Muscle of arm (tissue), 14 donors: ENCODE results near the gene PSMD12. TPM values are rescaled to one million over a fixed set of nuclear protein-coding genes. Genes with fewer than 3 reads are reported as not detected.
A peak's percentile ranks its signal among the peaks of the same experiment; 100 is the strongest.
"Not testable (repeated sequence)": the region's sequence is repeated elsewhere in the genome, so short reads cannot be mapped to it uniquely, and the experiment has no call there.

Experiments
- DNase-seq: peaks from one replicate; pipeline ENCODE4 v3.0.0-alpha.2; 2013
- long read RNA-seq, 11 donors: transcript quantifications; one replicate each; lab custom pipeline, GENCODE V29; 2026
- polyA plus RNA-seq, 12 donors: library from polyadenylated mRNA; unstranded; fragments of 120-200 nt; gene quantifications; one replicate each; pipeline ENCODE4 v1.2.1, GENCODE V29; 2013; ENCODE audit not compliant: insufficient read length in 12 of 12

PSMD12 gene
- polyA plus RNA-seq, result 10 to 100 TPM in 11 of 12 donors, not detected in 1; 30.1 to 47.5 (median 38.3) TPM
- long read RNA-seq, donor 1, full-length matches to known transcripts, result 12 of 26 reads
- long read RNA-seq, donor 1, partial matches to known transcripts, result 14 of 26 reads
- long read RNA-seq, donor 1, other reads (novel, unspliced or antisense), result 0 of 26 reads
- long read RNA-seq, donor 2, full-length matches to known transcripts, result 19 of 19 reads
- long read RNA-seq, donor 2, partial matches to known transcripts, result 0 of 19 reads
- long read RNA-seq, donor 2, other reads (novel, unspliced or antisense), result 0 of 19 reads
- long read RNA-seq, donor 3, full-length matches to known transcripts, result 8 of 8 reads
- long read RNA-seq, donor 3, partial matches to known transcripts, result 0 of 8 reads
- long read RNA-seq, donor 3, other reads (novel, unspliced or antisense), result 0 of 8 reads
- long read RNA-seq, donor 4, full-length matches to known transcripts, result 7 of 7 reads
- long read RNA-seq, donor 4, partial matches to known transcripts, result 0 of 7 reads
- long read RNA-seq, donor 4, other reads (novel, unspliced or antisense), result 0 of 7 reads
- long read RNA-seq, donor 5, full-length matches to known transcripts, result 20 of 48 reads
- long read RNA-seq, donor 5, partial matches to known transcripts, result 28 of 48 reads
- long read RNA-seq, donor 5, other reads (novel, unspliced or antisense), result 0 of 48 reads
- long read RNA-seq, donor 6, full-length matches to known transcripts, result 7 of 7 reads
- long read RNA-seq, donor 6, partial matches to known transcripts, result 0 of 7 reads
- long read RNA-seq, donor 6, other reads (novel, unspliced or antisense), result 0 of 7 reads
- long read RNA-seq, donor 7, full-length matches to known transcripts, result 5 of 5 reads
- long read RNA-seq, donor 7, partial matches to known transcripts, result 0 of 5 reads
- long read RNA-seq, donor 7, other reads (novel, unspliced or antisense), result 0 of 5 reads
- long read RNA-seq, donor 8, full-length matches to known transcripts, result 28 of 37 reads
- long read RNA-seq, donor 8, partial matches to known transcripts, result 9 of 37 reads
- long read RNA-seq, donor 8, other reads (novel, unspliced or antisense), result 0 of 37 reads
- long read RNA-seq, donor 9, full-length matches to known transcripts, result 6 of 6 reads
- long read RNA-seq, donor 9, partial matches to known transcripts, result 0 of 6 reads
- long read RNA-seq, donor 9, other reads (novel, unspliced or antisense), result 0 of 6 reads
- long read RNA-seq, donor 10, full-length matches to known transcripts, result 13 of 19 reads
- long read RNA-seq, donor 10, partial matches to known transcripts, result 6 of 19 reads
- long read RNA-seq, donor 10, other reads (novel, unspliced or antisense), result 0 of 19 reads
- long read RNA-seq, donor 11, full-length matches to known transcripts, result 17 of 17 reads
- long read RNA-seq, donor 11, partial matches to known transcripts, result 0 of 17 reads
- long read RNA-seq, donor 11, other reads (novel, unspliced or antisense), result 0 of 17 reads

DNA sequence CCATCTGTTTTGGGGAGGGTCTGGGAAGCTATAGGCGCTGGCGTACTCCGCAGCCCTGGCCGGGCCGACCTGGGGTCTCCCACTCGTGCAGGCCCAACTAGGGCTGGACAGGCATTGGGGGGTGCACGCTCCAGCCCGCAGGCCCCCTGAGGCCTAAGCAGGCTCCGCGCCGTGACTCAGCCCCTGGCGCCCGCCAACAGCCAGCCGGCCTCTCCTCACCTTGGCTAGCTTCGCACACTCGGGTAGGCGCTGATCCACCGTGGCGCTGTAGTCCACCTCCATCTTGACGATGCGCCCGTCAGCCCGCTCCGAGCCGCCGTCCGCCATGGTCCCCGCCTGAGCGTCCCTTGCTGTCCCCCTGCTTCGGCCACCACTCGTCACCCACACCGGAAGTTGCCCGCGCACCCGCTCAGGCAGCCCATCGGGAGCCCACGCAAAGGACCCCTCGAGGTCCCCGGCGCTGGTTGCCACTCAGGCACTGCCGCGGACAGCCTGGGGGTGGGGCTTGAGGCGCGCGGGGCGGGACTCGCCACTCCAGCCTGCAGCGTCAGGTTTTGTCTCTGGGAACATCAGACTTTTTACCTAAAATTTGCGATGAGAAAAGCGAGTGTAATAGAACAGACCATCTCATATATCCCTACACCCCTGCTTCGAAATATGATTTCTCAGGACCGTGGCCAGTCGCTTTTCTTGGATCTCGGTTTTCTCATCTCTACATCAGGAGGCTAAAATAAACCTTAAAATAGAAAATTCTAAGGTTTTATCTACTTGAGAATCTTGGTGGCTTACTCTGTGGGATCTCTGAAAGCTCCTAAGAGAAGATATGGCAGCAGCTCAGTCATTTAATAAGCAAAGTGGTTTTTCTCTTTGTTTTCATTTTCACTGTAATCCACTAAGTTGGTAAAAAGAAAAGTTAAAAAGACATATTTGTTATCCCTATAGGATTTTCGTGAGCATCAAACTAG, at the start of gene PSMD12:
PSMD12 (minus strand) TSS at position 385 of the 965 bp plus-strand sequence; CDS start at position 327, 58 bp downstream.
- DNase-seq, result peak; percentile 93

DNA sequence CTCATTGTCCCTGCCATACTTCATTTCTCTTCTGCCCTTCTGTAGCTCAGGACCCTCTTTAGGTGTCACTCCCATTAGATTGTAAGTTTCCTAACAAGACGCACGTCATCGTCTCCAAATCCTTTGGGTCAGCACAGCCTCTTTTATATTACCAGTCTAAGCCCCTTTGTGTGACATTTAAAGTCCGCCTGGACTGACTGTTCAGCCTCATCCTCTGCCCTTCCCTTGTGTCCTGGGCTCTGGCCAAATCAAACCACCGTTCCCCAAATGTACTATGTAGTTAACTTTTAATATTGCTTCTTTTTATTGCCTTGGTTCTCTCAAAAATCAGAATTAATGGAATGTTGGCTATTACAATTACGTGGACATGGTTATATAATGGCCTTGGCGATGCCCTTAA, 48.9 kb upstream of the PSMD12 start:
- no peak for DNase-seq

DNA sequence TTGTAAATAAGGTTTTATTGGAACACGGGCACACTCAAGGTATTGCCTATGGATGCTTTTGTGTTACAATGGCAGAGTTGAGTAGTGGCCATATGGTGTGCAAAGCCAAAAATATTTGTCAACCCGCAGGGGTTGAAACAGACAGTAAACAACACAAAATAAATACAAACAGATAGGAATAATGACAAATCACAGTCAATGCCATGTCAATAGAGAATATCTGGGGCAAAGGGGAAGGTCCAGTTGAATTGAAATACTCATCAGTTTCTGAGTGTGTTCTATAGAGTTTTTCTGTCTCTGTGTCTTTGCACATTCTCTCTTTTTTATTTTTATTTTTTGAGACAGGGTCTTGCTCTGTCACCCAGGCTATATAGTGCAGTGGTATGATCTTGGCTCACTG, 48.2 kb upstream of the PSMD12 start:
- DNase-seq, result no peak

DNA sequence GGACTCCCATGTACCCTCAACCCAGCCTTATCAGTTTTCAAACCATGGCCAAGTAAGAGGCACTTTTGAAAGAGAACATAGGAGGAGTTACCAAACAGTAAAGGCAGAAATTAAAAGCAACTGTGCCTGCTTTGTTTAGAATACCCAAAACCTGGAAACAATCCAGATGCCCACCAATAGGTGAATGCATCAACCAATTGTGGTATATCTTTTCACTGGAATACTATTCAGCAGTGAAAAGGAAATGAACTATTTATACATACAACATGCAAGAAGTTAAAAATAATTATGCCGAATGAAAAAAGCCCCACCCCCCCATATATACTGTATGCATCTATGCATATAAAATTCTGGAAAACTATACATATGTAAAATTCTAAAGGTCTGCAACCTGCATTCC, 47.8 kb upstream of the PSMD12 start:
- DNase-seq, result no peak

DNA sequence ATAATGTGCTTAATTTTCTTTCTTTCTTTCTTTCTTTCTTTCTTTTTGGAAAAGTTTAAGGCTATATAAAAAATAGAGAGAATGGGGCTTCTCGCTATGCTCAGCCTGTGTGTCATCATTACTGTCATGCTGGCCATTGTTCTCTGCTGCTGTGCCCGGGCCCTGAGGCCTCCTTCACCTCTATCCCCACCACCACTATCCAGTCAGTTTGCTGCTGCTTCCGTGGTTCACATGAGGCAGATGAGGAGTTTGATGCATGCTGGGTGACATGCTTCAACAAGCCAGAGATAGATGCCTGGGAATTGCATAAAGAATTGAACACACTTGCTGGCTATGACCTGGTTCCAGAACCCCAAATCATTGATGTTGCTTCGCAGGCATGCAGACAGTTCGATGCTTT, 47.0 kb upstream of the PSMD12 start:
- no peak for DNase-seq

DNA sequence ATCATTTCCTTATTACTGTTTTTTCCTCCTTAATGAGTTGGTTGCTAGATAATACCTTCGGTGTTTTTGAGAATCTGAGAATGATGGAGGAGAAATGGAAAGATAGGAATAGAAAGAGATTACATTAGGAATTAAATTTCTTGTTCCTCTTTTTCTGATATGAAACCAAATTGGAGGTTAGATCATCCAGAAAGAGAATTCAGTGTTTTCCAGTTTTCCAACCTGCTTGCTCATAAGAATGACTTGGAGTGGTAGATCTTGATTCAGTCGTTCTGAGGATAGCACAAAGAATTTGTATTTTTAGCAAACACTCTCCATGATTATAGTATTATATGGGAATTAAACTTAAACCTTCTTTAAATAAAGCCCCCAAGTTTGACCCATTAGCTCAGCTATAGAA, 46.6 kb upstream of the PSMD12 start:
- no peak for DNase-seq

DNA sequence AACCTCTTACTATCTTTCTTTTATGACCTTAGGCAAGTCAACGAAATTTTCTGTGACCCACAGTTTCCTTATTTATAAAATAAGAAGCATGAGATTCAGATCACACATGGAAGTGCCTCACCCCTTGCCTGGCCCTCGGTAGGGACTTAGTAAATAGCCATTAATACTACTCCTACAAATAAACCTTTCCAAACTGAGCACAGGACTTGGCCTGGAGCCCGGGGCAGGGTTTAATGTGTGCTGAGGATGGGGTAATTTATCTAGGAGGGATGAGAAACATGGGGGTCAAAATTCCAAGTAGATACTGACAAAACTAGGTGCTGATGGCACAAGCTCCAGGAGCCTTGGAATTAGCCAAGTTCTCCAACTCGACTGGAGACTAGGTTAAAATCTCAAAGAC, 45.7 kb upstream of the PSMD12 start:
- no peak for DNase-seq

DNA sequence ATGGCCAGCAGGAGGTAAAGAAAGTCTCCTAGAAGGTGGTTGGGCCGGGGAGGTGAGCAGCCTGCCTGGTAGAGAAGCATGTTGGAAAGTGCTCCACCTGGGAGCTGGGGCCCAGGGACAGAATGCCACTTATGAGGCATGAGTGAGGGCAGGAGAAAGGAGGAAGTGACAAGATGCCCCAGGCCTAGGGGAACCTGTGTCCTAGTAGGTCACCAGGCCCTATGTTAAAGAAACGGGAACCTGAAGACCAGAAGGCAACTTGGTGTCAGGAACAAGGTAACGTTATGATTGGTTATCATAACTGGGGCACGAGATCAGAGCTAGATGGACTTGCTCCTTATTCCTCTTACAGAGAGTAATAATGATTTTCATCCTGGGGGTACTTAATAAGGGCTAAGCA, 45.0 kb upstream of the PSMD12 start:
- no peak for DNase-seq

DNA sequence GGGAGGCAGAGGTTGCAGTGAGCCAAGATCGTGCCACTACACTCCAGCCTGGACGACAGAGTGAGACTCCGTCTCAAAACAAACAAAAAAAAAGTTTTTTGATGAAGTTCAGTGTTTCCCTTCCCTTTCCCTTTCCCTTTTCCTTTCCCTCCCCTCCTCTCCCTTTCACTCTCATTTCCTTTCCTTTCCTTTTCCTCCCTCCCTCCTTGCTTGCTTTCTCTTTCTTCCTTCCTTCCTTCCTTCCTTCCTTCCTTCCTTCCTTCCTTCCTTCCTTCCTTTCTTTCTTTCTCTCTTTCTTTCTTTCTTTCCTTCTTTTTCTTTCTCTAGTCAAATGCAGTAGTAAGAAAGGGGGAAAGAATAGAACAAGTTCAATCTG, 42.1 kb upstream of the PSMD12 start:
- DNase-seq, result not testable (repeated sequence)

DNA sequence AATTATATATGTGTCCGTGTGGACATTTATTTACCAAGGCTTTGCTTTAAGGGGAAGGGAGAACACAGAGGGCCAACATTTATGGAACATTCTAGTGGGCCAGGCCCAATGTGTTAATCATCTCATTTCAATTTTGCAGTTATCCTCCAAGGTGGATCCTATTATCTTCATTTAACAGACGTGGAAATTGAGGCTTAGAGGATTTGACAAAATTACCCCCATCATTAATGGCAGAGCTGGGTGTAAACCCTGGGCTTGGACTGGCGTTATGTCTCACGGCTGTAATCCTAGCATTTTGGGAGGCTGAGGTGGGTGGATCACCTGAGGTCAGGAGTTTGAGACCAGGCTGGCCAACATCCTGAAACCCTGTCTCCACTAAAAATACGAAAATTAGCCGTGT, 37.1 kb upstream of the PSMD12 start:
- DNase-seq, result no peak

DNA sequence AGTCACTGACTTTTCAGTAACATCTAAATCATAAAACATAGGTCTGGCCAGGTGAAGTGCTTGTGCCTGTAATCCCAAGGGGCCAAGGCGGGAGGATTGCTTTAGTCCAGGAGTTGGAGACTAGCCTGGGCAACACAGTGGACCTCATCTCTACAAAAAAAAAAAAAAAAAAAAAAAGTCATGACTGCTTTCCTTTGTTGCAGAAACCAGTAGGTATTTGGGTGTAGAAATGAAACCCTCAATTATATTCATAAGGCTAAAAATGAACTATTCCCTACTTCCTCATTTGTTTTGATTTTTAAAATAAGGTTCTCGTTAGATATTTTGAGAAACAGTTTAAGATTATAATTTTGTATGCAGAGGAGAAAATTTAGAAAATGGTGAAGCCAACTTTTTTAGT, 36.7 kb upstream of the PSMD12 start:
- no peak for DNase-seq

DNA sequence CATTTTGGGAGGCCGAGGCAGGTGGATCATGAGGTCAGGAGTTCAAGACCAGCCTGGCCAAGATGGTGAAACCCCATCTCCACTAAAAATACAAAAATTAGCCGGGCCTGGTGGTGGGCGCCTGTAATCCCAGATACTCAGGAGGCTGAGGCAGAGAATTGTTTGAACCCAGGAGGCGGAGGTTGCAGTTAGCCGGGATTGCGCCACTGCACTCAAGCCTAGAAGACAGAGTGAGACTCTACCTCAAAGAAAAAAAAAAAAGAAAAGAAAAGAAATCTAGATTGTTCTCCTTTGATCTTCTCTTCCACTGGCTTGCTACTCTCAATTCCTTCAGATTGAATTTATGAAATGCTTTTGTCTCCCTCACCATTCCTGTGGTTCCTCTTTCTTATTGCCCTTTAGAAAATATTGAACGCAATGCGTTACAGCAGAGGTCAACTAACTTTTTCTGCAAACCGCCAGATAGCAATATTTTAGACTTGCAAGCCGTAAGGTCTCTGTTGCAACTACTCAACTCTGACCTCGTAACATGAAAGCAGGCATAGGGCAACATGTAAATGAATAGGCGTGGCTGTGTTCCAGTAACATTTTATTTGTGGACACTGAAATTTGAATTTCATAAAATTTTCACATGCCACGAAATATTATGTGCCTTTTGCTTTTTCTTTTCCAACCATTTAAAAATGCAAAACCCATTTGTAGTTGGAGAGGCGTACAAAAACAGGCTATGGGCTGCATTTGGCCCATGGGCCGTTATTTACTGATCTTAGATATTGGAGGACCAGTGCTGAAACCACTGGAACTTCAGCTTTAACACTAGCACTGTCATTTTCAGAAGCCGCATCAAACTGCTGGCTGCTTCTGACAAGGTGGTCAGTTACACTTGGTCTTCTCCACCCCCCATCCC, 35.5 kb upstream of the PSMD12 start:
- DNase-seq, result no peak

DNA sequence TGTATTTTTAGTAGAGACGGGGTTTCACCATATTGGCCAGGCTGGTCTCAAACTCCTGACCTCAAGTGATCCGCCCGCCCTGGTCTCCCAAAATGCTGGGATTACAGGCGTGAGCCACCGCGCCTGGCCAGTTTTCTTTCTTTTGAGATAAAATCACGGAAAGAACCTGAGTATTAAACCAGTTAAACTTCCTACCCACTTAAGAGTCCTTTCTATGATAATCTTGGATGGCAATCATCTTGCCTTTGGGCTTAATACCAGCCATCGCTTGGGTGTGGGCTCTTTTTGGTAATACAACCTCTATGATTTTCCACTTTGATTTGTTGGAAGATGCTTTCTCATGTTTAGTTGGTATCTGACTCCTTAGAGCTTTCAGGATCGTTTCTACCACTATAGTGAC, 34.7 kb upstream of the PSMD12 start:
- DNase-seq, result no peak

DNA sequence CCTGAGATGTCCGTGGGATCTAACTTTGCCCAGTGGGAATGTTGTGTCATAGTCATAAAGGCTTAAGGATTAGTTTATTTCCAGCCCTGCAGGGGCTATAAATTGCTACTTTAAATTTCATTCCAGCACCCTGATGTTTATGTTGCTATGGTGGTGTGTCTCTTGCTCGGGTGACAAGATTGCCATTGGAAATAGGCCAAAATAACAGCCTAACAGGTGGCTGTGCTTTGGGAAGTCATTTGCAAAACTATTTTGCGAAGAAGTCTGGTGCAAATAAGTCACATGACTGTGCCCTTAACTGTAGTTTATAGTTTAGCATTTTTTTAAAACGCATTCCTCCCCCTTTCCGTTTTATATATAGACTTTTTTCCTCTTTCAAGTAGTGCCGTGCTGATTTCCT, 33.8 kb upstream of the PSMD12 start:
- no peak for DNase-seq

DNA sequence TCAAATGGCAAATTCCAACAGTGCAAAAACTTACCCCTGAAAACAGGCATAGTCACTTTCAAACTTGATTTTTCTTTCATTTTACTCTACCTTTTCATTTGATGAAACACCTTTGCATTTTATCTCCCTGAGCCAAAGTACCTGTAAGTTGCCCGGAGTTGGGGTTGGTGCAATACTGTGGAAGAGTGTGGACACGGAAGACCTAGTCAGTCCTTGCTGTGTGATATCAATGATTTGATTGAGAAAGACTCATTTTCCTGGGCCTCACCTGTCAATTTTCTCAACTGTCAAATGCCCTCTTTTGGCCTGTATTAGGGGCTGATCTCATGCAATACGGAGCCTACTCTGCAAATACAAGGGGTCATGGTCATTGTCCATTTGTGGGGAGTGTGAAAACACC, 33.3 kb upstream of the PSMD12 start:
- DNase-seq, result no peak

DNA sequence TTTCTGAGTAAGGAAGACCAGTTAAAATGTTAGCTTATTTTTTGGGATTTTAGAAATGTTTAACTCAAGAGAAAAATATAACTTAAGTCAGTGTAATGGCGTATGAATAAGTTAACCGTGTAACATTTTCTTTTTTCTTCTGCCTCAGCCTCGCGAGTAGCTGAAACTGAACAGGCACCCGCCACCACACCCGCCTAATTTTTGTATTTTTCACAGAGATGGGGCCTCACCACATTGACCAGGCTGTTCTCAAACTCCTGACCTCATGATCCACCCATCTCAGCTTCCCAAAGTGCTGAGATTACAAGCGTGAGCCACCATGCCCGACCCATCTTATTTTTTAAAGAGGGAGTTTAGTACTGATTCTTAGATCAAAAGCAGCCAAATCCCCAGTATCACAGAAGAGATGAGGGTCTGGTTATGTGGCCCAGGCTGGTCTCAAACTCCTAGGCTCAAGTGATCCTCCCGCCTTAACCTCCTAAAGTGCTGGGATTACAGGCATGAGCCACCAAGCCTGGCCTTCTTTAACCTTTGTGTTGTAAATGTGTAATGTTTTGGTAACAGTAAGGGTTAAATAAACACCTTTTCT, 27.5 kb upstream of the PSMD12 start:
- DNase-seq, result no peak

DNA sequence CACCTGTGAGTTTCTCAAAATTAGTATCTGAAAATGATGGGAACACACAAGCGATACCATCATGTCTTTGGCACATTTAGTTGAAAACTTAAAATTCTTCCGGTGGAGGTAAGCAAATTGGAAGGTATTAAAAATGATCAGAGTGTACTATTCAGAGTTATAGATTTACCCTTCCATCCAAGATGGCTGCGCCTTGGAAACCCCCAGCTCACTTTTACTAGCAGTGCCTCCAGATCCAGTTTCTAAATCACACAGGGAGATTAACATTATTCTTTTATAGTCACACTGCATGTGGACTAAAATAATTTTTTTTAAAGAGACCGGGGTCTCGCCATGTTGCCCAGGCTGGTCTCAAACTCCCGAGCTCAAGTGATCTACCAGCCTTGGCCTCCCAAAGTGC, 25.7 kb upstream of the PSMD12 start:
- DNase-seq, result no peak

DNA sequence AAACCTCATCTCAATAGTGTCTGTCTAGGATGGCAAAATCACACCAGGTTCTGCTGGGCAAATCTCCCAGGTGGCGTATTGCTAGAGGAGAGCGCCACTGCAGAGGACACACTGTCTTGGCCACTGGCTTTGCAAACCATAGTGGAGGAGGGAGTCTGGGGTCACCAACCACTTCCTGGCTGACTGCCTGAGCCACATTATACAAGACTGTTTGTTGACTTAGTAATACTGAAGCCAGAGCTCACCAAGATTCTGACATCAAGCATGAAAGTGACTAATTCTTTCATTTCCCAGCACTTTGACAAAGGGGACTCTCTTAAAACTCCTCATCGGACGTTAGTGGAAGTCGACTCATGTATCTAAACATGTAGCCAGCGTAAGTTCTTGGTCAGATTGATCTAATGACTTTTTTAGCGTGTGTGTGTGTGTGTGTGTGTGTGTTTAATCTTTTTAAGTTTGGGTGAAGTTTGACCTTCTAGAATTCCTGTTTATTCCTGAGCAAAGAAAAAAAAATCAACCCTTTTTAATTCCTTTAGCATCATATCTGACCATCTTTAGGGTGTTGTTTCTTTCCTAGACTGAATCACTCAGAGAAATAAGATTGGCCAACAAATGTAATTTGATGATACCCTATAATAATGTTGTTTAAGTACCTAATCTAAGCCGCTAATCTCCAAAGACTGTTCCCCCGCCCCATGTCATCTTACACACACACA, 24.4 kb upstream of the PSMD12 start:
- DNase-seq, result no peak
